OCI-LY3 (cell line): ENCODE measurements around the gene GPER1.

ENCODE experiments used
- EZH2phosphoT487 ChIP-seq: fragments of 200-600 bp; shearing (Covaris generic); IDR thresholded peaks from 2 replicates; pipeline ENCODE4 v1.6.1; 2018; ENCODE audit warnings: antibody characterized with exemption, mixed run types, low read depth
- TF ChIP-seq, protein P1 (sequence below): fragments of 200-600, 300-600 bp; sonication (generic); IDR thresholded peaks from 2 replicates; pipeline ENCODE4 v1.5.1; 2014; ENCODE audit warnings: antibody characterized with exemption, low read length, low read depth

DNA sequence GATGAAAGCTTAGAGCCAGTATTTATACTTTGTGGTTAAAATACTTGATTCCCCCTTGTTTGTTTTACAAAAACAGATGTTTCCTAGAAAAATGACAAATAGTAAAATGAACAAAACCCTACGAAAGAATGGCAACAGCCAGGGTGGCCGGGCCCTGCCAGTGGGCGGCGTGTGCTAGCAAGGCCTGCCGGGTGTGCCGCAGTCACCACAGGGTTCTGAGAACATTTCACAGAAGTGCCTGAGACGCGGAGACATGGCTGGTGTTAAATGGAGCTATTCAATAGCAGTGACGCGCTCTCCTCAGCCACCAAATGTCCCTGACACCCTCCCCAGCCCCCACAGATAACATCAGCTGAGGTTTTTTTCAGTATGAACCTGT, 29.1 kb upstream of the GPER1 start:
- TF ChIP-seq, protein P1, sequence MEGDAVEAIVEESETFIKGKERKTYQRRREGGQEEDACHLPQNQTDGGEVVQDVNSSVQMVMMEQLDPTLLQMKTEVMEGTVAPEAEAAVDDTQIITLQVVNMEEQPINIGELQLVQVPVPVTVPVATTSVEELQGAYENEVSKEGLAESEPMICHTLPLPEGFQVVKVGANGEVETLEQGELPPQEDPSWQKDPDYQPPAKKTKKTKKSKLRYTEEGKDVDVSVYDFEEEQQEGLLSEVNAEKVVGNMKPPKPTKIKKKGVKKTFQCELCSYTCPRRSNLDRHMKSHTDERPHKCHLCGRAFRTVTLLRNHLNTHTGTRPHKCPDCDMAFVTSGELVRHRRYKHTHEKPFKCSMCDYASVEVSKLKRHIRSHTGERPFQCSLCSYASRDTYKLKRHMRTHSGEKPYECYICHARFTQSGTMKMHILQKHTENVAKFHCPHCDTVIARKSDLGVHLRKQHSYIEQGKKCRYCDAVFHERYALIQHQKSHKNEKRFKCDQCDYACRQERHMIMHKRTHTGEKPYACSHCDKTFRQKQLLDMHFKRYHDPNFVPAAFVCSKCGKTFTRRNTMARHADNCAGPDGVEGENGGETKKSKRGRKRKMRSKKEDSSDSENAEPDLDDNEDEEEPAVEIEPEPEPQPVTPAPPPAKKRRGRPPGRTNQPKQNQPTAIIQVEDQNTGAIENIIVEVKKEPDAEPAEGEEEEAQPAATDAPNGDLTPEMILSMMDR, result no peak
- TF ChIP-seq EZH2phosphoT487, result no peak
